Right cardiac atrium (tissue), 5 donors: ENCODE data around the gene ARMH1. TPM values are rescaled to one million over a fixed set of nuclear protein-coding genes. Genes with fewer than 3 reads are reported as not detected.

Experiments used
- ATAC-seq, 2 donors: fragments of 200-7000 bp; cut with Tn5 transposase; one replicate each; pipeline versions ENCODE4 v1.8.0 to v1.9.1; 2020; ENCODE audit warnings: moderate library complexity in 2 of 2, mild to moderate bottlenecking in 1 of 2
- DNase-seq, 3 donors: peaks; one replicate each; pipeline ENCODE4 v3.0.0-alpha.2; 2020
- H3K27ac ChIP-seq: one replicate; pipeline ENCODE4 v1.5.1; 2013; ENCODE audit warnings: mild to moderate bottlenecking, low read length, control low read depth, moderate library complexity
- H3K27me3 ChIP-seq: one replicate; pipeline ENCODE4 v1.6.1; 2013; ENCODE audit not compliant: control insufficient read depth, insufficient read depth
- H3K4me1 ChIP-seq: one replicate; pipeline ENCODE4 v1.6.1; 2013; ENCODE audit warnings: low read length; ENCODE audit not compliant: control insufficient read depth, insufficient read depth
- H3K4me3 ChIP-seq: one replicate; pipeline ENCODE4 v1.5.1; 2013; ENCODE audit warnings: low read length, control low read depth
- H3K9me3 ChIP-seq: one replicate; pipeline ENCODE4 v1.6.1; 2013; ENCODE audit warnings: low read length; ENCODE audit not compliant: control insufficient read depth
- WGBS: extraction: QIAGEN DNeasy Blood & Tissue Kit; methylation state at CpG from one replicate; pipeline ENCODE4 v1.1.7; 2013; 5-methylcytosine and 5-hydroxymethylcytosine counted together
- intact Hi-C, 4 donors: fragments of 100-400 bp; cut with DNase I; formaldehyde crosslinking; loops; one replicate each; pipeline versions ENCODE4 v1.11.0 to v1.14.0; 2022 to 2023
- polyA plus RNA-seq: library from polyadenylated mRNA; stranded (reverse); fragments of 200-250 nt; gene quantifications from one replicate; pipeline ENCODE4 v1.2.3, GENCODE V29; 2013
- total RNA-seq, 4 donors: library from RNA; stranded (reverse); fragmentation: NEBNext Ultra II Directional; extraction: Animal tissue kit (Norgen Biotek cat#: 25700); gene quantifications; one replicate each; pipeline ENCODE4 v1.2.1, GENCODE V29; 2021
- donor health status: healthy with polysubstance abuse.
- donor health status: DM: no; HTN: yes; CAD: no.
- donor health status: DM: no; HTN: no; CAD: no.
- donor health status: DM: no; HTN: yes; CAD: no; lungs with severe emphysema.
- donor health status: DM: yes; HTN: yes; CAD: no.

ARMH1 gene
- total and polyA plus RNA-seq, 5 donors, result 0.39 to 1.2 (median 0.91) TPM

DNA sequence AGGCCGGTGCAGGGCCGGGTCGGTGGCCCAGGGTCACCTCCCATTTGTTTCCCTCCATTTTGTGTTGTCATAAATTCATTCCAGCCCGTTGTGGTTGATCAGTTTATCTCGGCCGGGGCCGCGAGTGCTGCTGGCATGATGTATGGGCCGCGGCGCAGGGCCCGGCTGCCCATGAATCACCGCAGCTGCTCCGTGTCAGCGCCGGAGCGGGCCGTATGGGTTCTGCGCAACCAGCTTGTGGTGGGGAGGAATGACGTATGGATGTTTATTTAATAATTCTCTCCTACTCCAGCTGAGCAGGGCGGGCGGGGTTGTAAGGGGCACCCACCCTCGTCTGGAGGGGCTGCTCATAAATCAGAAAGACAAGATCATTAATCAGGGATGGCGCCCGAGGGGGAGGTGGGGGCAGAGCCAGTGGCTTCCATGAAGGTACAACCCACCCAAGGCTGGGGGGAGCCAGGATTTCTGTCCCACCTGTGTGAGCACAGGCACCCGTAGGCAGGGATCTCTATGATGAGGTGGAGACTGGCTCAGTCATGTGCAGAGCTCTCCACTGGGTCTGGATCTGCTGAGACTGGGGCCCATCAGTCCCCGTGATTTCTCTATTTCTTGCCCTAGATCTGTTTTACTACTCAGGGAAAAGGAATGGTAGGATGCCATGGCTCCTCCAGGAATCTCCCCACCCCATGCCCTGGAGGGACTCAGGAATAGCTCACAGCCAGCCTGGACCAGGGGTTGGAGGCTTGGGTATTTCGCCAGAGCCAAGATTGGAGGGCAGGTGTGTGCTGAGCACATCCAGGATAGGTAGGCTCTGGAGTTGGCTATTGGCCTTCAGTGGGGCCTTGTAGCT, 28.0 kb upstream of the ARMH1 start:
- DNase-seq, result no peak
- intact Hi-C loops, result no loop called here
- Histone ChIP-seq H3K4me3 (no peak overlapping the region), H3K27me3 (no peaks in the 10 kb centered on the region), H3K27ac (no peak overlapping the region), H3K4me1 (peaks cover 11% of the 10 kb centered on the region), H3K9me3 (no peaks in the 10 kb centered on the region)
- no peak for ATAC-seq
- WGBS, result 91% methylated on average over 28 of the region's 28 CpGs

DNA sequence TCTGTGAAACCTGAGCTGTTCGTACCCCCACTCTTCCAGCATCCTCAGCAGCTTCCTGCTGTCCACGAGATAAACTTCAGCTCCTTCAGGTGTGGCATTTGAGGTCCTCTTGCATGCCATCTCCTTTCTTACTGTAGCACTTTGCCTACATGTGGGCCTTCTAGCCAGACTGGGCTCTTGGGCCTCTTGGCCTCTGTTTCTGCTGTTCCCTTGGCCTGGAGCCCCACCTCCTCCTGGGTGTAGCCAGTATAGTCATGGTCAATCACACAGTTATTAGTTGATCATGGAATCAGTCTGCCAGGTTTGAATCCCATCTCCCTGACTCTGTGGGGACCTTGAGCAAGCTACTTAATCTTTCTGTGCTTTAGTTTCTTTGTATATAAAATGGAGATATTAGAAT, 26.6 kb upstream of the ARMH1 start:
- Histone ChIP-seq H3K27ac (no peak overlapping the region), H3K9me3 (no peaks in the 10 kb centered on the region), H3K4me1 (peaks cover 11% of the 10 kb centered on the region), H3K27me3 (no peaks in the 10 kb centered on the region), H3K4me3 (no peak overlapping the region)
- no peak for DNase-seq
- ATAC-seq, result no peak
- intact Hi-C loops, result no loop called here
- 67% methylated on average over 2 of the region's 2 CpGs for WGBS

DNA sequence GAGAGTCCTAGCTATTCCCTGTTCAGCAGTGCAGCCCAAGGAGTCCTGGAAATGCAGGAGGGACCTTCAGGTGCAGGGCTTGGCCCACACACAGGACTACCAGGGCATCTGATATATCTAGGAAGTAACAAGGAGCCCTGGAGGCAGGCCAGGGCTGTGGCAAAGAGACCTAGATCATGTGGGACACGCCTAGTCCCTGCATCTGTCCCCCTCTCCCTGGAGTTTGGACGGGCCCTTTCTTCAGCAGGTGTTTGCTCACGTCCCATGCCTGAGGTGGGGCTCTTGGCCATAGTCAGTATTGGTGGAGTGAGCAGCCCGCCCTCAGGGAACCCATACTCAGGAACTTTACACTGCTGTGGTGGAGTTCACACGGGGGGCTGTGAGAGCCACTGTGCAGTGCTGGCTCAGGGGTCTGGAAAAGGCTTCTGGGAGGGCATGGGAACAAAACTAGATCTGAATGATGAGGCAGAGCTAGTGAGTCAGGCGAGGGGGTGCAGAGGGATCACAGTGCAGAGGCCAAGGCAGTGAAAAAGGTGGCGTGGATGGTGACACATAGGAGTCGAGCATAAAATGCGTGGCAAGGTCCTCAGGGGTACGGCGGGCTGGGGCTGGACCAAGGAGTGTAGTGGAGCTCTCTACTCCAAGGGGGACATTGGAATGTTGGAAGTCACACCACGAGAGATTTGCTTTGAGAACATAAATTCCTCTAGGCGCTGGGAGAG, 25.8 kb upstream of the ARMH1 start:
- H3K4me3 ChIP-seq, result no peak overlapping the region
- no peak for DNase-seq
- no peak overlapping the region for H3K27ac ChIP-seq
- H3K9me3 ChIP-seq, result no peaks in the 10 kb centered on the region
- intact Hi-C loops, result no loop called here
- peaks cover 9% of the 10 kb centered on the region for H3K4me1 ChIP-seq
- 86% methylated on average over 13 of the region's 13 CpGs for WGBS
- ATAC-seq, result no peak
- no peaks in the 10 kb centered on the region for H3K27me3 ChIP-seq

DNA sequence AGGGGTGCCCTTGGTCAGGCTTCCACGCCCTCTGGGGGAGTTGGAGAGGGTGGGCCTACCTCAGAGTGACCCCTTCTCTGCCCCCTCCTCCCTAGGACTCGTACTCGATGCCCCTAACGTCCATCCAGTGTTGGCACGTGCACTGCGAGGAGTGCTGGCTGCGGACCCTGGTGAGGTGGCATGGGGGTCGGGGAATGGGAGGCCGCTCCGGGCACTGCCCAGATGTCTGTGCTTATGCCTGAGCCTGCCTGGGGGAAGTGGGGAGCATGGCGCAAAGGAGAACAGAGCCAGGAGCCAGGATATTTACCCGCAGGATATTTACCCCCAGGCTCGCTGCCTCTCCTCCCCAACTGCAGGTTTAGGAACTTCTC, 24.7 kb upstream of the ARMH1 start:
- no peak for DNase-seq
- no peak for ATAC-seq
- WGBS, result 92% methylated on average over 13 of the region's 13 CpGs
- H3K9me3 ChIP-seq, result no peaks in the 10 kb centered on the region
- peaks cover 5% of the 10 kb centered on the region for H3K4me1 ChIP-seq
- no peak overlapping the region for H3K27ac ChIP-seq
- H3K4me3 ChIP-seq, result no peak overlapping the region
- H3K27me3 ChIP-seq, result no peaks in the 10 kb centered on the region
- intact Hi-C loops, result loop anchor here in 2 of 4 donors (5.0 kb wide), 2 partner anchors 37 to 42 kb away; no protein-coding TSS in a partner anchor

DNA sequence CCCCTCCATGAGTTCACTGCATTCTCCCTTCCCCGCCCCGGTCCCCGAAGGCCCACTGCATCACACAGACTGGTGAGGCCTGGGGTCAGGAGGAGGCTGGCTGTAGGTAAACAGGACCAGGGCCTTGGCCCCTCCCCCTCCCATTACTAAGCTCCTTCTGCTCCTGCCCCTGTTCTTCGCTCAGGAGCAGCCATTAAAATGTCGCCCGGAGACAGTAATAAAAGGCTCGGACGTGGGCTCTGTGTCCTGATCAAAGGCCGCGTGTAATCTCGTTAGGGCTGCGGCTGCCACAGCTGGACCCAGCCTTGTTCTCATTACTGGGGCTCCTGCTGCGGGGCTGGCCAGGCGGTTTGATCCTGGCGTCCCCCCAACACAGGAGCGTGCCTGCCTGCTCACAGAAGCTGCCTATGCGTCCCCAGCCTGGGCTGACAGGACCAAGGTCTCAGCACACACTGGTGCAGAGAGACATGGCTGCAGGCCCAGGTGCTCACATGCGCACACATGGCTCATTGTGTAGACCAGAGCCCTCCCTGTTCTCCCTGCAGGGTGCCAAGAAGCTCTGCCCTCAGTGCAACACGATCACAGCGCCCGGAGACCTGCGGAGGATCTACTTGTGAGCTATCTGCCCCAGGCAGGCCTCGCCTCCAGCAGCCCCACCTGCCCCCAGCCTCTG, 24.2 kb upstream of the ARMH1 start:
- H3K27me3 ChIP-seq, result no peaks in the 10 kb centered on the region
- ATAC-seq, result peak in 1 of 2 donors; percentile 30
- no peaks in the 10 kb centered on the region for H3K9me3 ChIP-seq
- intact Hi-C loops, result loop anchor here in 2 of 4 donors (5.0 kb wide), 2 partner anchors 38 to 43 kb away; no protein-coding TSS in a partner anchor
- H3K4me1 ChIP-seq, result peaks cover 2% of the 10 kb centered on the region
- peak in 1 of 3 donors; percentile 70 for DNase-seq
- no peak overlapping the region for H3K4me3 ChIP-seq
- no peak overlapping the region for H3K27ac ChIP-seq
- WGBS, result 79% methylated on average over 23 of the region's 23 CpGs

DNA sequence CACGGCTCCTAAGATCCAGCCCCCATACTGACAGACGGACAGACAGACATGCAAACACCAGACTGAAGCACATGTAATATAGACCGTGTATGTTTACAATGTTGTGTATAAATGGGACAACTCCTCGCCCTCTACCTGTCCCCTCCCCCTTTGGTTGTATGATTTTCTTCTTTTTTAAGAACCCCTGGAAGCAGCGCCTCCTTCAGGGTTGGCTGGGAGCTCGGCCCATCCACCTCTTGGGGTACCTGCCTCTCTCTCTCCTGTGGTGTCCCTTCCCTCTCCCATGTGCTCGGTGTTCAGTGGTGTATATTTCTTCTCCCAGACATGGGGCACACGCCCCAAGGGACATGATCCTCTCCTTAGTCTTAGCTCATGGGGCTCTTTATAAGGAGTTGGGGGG, 23.4 kb upstream of the ARMH1 start:
- ATAC-seq, result no peak
- DNase-seq, result no peak
- H3K27ac ChIP-seq, result no peak overlapping the region
- H3K9me3 ChIP-seq, result no peaks in the 10 kb centered on the region
- intact Hi-C loops, result loop anchor here in 2 of 4 donors (5.0 kb wide), 2 partner anchors 39 to 44 kb away; no protein-coding TSS in a partner anchor
- no peak overlapping the region for H3K4me3 ChIP-seq
- WGBS, result 90% methylated on average over 8 of the region's 8 CpGs
- H3K4me1 ChIP-seq, result no peaks in the 10 kb centered on the region
- no peaks in the 10 kb centered on the region for H3K27me3 ChIP-seq

DNA sequence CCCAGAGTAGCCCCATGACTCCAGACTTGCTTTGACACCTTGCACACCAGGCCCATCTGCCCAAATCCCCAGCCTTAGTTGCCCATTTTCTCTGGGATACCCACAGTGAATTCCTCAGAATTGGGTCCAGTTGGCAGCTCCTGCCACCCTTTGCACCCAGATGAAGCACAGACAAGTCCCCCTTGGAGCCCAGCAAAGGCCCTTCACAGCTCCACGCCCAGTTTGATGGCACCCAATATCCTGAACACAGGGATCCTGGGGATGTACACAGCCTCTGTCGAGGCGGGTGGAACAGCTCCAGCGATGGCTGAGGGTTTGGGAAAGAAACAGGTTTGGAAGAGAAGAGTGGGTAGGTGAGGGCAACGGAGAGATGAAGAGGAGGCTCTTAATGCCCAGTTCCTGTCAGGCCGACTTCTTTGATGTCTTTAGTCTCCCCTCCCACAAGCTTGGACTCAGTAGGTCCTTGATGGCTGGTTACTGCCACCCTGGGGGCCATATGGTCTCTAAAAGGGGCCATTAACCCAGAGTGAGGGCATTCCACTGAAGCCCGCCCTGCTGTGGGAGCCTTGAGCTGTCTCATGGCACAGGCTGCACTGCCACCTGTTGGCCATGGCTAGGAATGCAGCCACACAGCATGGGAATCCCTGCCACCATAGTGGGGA, 21.9 kb upstream of the ARMH1 start:
- H3K4me3 ChIP-seq, result no peak overlapping the region
- H3K4me1 ChIP-seq, result no peaks in the 10 kb centered on the region
- no peaks in the 10 kb centered on the region for H3K9me3 ChIP-seq
- DNase-seq (peak; percentile 78 to 93 (median 91)), ATAC-seq (peak; percentile 72 to 83)
- H3K27me3 ChIP-seq, result no peaks in the 10 kb centered on the region
- intact Hi-C loops, result loop anchor here (2.0 to 5.0 kb wide), 3 partner anchors 40 to 45 kb away; no protein-coding TSS in a partner anchor
- H3K27ac ChIP-seq, result no peak overlapping the region
- WGBS, result 50% methylated on average over 7 of the region's 7 CpGs

DNA sequence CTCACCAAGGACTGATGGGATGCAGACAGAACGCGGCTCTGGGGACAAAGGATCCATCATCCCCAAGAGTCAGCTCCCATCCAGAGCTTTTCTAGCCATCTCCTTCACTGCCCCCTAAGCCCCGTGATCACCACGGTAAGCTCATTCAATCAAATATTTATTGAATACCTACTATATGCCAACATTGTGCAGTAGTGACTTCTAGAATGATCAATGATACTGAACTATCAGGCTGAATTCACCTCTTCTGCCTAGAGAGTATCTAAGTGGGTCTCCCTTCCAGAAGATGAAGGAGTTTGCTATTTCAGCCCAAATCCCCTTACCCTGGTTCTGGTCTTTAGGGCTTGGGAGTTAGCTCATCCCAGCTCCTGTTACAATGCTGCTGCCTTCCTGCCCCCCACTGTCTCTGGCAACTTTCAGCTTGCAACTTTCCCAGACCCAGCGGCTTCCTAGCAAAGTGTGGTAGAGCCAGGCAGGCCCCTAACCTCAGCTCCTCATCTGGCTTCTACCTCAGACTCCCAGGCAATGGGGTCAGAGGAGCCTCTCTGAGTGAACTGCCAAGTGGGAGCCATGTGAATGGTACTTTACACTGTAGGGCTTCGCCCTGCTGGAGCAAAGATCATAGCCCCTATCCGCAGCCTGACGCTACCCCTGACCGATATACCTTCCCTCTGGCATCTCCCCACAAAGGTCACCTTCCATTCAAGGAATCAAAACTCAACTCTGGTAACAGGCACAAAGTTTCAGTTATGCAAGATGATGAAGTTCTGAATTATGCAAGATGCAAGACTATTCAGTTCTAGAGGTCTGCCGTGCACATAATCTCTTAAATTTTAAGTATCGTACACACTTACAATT, 21.2 kb upstream of the ARMH1 start:
- Histone ChIP-seq H3K4me1 (no peaks in the 10 kb centered on the region), H3K4me3 (no peak overlapping the region), H3K27me3 (no peaks in the 10 kb centered on the region), H3K9me3 (no peaks in the 10 kb centered on the region), H3K27ac (no peak overlapping the region)
- intact Hi-C loops, result loop anchor here (2.0 to 5.0 kb wide), 3 partner anchors 41 to 46 kb away; no protein-coding TSS in a partner anchor
- peak in 1 of 3 donors; percentile 7 for DNase-seq
- WGBS, result 62% methylated on average over 11 of the region's 11 CpGs
- ATAC-seq, result no peak

DNA sequence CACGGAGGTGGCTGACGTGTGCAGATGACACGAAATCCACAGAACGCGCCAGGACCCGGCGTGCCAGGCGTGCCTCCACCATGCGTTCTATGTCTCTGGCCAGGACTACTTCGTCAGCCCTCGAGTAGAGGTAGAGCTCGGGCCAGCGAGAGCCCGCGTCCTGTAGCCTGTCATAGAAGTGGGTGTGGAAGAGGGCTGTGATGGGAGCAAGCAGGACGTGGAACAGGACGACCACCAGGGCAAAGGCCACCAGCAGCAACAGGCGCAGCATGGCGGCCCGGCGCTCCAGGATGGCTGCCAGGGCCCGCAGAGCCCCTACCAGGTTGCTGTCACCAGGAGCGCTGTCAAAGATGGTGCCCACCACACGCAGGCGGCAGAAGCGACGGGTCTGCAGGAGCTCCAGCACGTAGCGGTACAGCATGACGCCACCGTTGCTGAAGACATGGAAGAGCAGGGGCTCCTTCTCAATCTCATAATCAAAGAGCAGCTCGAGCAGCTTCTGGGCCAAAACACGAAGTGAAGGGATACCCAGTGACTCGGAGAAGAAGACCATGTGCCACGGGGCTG, 19.8 kb upstream of the ARMH1 start:
- DNase-seq (peak in 1 of 3 donors; percentile 55), ATAC-seq (no peak)
- no peaks in the 10 kb centered on the region for H3K9me3 ChIP-seq
- WGBS, result 92% methylated on average over 35 of the region's 35 CpGs
- H3K4me1 ChIP-seq, result no peaks in the 10 kb centered on the region
- no peak overlapping the region for H3K27ac ChIP-seq
- no peaks in the 10 kb centered on the region for H3K27me3 ChIP-seq
- H3K4me3 ChIP-seq, result no peak overlapping the region
- intact Hi-C loops, result loop anchor here in 2 of 4 donors (5.0 kb wide), 2 partner anchors 42 to 47 kb away; no protein-coding TSS in a partner anchor
